HUDEP-2 (cell line): ENCODE results near the gene ABAT.
"Not testable (repeated sequence)": the region's sequence is repeated elsewhere in the genome, so short reads cannot be mapped to it uniquely, and the experiment has no call there.

Experiments
- DNase-seq, 76 experiments: peaks; one replicate each; lab custom pipeline; 2025; ENCODE audit not compliant: unreplicated experiment in 76 of 76; lab: John Stamatoyannopoulos, UW

Gene ABAT

DNA sequence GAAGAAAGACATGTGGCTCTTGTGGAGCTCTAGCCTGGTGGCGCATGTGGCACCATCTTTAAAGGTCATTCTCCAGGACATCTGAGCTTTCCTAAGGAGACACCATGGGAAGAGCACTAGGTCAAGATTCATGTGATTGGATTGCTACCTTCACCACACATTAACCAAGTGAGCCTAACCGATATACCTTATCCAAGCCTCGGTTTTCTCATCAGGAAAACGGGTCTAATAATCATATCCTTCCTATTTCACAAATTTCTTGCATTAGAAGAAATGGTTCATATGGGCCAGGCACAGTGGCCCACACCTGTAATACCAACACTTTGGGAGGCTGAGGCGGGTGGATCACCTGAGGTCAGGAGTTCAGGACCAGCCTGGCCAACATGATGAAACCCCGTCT lies 64.7 kb downstream of the ABAT start:
- no peak for DNase-seq

GRCh38 chr16:8739989-8740704 lies 65.7 kb downstream of the ABAT start:
- DNase-seq, result no peak

DNA sequence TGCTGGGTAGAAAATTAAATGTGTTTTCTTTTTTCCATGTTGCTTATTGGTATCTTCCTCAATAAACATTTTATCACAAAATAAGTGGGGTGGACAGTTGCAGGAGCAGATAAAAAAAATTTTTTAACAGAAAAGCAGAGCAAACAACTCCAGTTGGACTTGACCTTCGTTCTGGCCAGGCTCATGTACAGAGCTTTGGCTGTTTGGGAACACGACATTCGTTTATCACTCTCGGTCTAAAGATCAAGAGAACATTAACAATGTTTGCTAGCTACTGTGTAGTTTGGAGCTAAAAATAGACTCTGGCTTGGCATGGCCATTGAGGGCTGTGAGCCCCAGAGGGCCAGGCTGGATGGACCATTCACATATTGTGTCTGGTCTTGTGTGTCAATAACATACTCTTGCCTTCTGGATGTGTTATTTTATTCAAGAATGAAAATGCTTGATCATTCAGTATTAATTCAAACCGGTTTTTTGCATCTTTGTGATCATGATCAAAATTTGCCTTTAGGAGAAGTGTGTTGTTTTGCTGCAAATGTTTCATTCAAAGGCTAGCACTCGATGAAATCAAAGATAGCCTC lies 66.4 kb downstream of the ABAT start:
- no peak for DNase-seq

GRCh38 chr16:8741636-8742035 lies 67.2 kb downstream of the ABAT start:
- no peak for DNase-seq

DNA sequence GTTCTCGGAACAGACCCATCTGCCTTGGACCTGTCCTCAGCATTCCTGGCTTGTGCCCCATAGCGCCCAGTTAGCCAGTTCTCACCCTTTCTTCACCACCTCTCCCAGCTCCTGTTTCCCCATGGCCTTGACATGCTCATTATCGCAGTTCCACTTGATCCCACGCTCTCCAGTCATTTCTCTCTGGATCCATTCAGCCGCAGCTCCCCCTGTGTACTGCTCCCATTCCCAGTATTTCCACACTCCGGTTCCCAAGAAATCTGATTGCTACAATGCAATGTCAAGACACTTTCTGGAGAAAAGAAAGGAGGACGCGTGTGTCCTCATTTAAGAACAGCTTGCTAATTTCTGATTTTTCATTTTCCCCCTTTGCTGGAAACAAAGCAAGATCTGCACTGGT lies 67.7 kb downstream of the ABAT start:
- DNase-seq, result no peak

DNA sequence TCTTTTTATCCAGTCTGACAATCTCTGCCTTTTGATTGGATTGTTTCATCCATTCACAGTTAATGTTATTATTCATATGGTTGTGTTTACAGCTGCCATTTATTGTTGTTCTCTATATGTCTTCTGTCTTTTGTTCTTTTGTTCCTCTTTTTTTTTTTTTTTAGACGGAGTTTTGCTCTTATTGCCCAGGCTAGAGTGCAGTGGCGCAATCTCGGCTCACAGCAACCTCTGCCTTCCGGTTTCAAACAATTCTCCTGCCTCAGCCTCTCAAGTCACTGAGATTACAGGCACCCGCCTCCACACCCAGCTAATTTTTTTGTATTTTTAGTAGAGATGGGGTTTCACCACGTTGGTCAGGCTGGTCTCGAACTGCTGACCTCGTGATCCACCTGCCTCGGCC lies 74.5 kb downstream of the ABAT start:
- not testable (repeated sequence) for DNase-seq

GRCh38 chr16:8751481-8752311 lies 77.3 kb downstream of the ABAT start:
- no peak for DNase-seq

- DNase-seq, result no peak
Observed at GRCh38 chr16:8752706-8753105, 78.3 kb downstream of the ABAT start.

- DNase-seq, result no peak
Observed at GRCh38 chr16:8753416-8754054, 79.1 kb downstream of the ABAT start.

GRCh38 chr16:8756755-8757154 lies 82.3 kb downstream of the ABAT start:
- no peak for DNase-seq

- DNase-seq, result no peak
Observed at GRCh38 chr16:8758022-8758421, 83.6 kb downstream of the ABAT start.

DNA sequence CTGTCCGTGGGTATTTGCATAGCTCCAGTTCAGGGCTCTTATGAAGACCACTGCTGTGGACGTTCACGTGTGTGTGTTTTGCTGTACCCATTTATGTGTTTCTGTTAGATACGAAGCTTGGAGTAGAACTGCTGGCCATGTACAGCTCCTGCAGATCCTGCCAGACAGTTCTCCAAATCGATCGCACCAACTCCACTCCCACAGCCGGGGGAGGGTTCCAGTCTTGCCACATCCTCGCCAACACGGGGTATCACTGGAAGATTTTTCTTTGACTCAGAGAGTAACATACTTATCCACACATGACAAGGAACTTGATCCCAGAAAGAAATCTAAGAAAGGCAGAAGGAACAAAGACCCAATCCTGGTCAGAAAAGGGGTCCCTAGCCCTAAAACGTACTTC lies 85.6 kb downstream of the ABAT start:
- DNase-seq, result no peak

DNA sequence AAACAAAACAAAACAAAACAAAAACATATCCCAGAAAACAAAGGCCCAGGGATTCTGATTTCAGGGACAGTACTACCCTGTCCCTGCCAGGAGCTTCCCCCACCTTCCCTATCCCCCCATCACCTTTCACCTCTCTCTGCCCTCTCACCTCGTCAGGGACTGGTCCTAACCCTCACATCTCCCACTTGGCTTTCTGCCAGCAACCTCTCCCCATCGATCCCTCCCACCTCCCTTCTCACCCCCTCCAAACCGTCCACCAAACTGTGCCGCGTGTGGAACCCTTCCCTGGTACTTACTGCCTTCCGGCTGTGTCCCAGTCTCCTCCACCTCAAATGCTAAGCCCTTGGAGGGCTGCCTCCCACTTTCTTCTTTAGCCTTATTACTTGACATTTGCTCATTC lies 86.7 kb downstream of the ABAT start:
- DNase-seq, result no peak

DNA sequence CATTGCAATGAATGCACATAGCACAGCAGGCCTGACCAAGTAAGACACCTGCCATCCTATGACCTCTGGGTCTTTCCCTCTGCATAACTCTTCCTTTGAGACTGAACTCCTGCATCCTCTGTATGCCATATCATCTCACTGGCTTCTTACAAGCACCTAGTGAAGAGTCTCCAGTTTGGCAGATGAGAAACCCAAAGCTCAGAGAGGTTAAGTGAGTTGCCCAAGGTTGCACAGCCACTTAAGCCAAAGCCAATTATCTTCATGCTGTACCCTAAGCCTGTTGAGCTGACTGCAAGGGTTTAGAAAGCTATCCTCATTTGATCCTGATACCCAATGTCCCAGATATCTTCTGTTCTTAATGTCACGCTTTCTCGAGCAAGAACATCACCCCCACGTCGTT lies 87.8 kb downstream of the ABAT start:
- DNase-seq, result no peak

DNA sequence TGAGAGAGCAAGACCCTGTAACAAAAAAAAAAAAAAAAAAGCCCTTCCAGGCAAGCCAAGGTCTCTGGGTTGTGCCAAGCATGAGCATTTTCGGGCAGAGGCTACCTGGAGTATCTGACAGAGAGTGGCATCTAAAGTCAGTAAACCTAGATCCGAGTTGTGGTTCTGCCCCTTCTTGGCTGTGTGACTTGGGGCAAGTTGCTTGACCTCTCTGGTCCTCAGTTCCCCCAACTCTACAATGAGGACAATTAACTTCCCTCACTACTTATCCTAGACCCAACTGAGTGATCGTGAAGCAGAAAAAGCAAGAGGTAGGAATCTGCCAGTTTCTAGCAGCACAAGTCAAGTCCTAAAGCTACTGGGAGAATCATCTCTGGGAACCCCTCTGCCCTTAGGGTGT lies 88.7 kb downstream of the ABAT start:
- DNase-seq, result no peak

- DNase-seq, result no peak
Observed at GRCh38 chr16:8763899-8764298, 89.5 kb downstream of the ABAT start.

DNA sequence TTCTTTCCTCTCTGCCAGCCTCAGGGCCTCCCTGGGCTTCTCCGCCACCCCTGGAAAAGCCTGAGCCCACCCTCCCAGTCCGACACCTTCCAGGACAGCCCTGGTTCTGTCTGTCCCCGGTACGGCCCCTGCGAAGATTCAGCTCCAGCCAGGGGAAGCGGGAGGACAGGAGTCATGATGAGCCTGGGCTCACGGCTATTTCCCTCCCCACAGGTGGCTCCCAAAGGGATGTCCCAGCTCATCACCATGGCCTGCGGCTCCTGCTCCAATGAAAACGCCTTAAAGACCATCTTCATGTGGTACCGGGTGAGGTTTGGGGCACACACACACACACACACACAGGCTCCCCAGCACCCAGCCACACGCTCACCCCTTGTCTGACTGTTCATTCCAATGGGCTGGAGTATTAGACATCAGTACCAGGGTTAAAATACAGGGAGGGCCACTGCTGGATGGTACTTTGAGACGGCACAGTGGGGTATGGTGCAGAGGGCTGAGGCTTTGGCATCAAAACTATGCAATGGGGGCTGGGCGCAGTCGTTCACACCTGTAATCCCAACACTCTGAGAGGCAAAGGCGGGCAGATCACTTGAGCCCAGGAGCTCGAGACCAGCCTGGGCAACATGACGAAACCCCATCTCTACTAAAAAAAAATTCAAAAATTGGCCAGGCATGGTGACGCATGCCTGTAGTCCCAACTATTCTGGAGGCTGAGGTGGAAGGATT lies 90.3 kb downstream of the ABAT start:
- no peak for DNase-seq

GRCh38 chr16:8767176-8767575 lies 92.8 kb downstream of the ABAT start:
- no peak for DNase-seq

DNA sequence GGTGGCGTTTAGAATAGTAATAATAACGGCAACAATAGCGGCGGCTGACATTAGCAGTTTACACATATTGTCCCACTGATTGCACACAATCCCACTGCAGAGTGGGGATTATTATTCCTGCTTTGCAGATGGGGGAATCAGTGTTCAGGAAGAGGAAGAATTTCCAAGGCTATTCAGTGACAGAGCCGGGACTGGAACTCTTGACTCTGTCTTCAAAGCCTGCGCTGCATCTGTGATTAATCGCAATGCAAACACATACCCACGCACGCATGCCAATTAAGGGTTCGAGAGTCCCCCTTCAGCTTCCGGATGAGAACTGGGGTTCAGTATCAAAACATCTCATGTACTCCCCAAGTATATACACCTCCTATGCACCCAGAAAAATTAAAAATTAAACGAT lies 93.9 kb downstream of the ABAT start:
- DNase-seq, result no peak

GRCh38 chr16:8768692-8769091 lies 94.3 kb downstream of the ABAT start:
- DNase-seq, result no peak

DNA sequence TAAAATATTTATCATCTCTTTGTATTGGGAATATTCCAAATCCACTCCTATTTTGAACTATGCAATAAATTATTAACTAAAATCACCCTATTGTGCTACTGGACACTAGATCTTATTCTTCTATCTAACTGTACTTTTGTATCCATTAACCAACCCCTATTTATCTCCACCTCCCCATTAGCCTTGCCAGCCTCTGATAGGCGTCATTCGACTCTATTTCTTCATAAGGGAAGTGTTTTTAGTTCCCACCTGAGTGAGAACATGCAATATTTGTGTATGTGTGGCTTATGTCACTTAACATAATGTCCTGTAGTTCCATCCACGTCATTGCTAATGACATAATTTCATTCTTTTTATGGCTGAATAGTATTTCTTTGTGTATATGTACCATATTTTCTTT lies 99.1 kb downstream of the ABAT start:
- no peak for DNase-seq
